Measurements from ENCODE around the gene ENGASE. TPM values are rescaled to one million over a fixed set of nuclear protein-coding genes. Genes with fewer than 3 reads are reported as not detected.
A peak's percentile ranks its signal among the peaks of the same experiment; 100 is the strongest.
"Not testable (repeated sequence)": the region's sequence is repeated elsewhere in the genome, so short reads cannot be mapped to it uniquely, and the experiment has no call there.

Gene ENGASE
- total and polyA plus RNA-seq, 9 donors = 12.1 to 27.9 (median 22.2) TPM

GRCh38 chr17:79070266-79070880 lies 4.3 kb upstream of the ENGASE start:
- Histone ChIP-seq H3K9me3 (replicated peaks; ENCODE audit: control insufficient read depth, low read depth, low read length) (no peaks in the 10 kb centered on the region), H3K27me3 (ENCODE audit: control insufficient read depth, insufficient read depth, low read length) (peaks cover 4% of the 10 kb centered on the region), H3K4me1 (ENCODE audit: control insufficient read depth, insufficient read depth, low read length) (peaks cover 5% of the 10 kb centered on the region), H3K27ac (ENCODE audit: low read length) (no peak overlapping the region), H3K36me3 (ENCODE audit: control insufficient read depth, insufficient read depth, low read length) (no peaks in the 10 kb centered on the region), H3K4me3 (ENCODE audit: low read length) (no peak overlapping the region)
- WGBS (ENCODE audit: insufficient coverage) = 91% methylated on average over 5 of the region's 9 CpGs
- no peak for DNase-seq

GRCh38 chr17:79071161-79071740 lies 3.4 kb upstream of the ENGASE start:
- Histone ChIP-seq H3K9me3 (replicated peaks; ENCODE audit: control insufficient read depth, low read depth, low read length) (no peaks in the 10 kb centered on the region), H3K27ac (ENCODE audit: low read length) (no peak overlapping the region), H3K4me3 (ENCODE audit: low read length) (no peak overlapping the region), H3K27me3 (ENCODE audit: control insufficient read depth, insufficient read depth, low read length) (peaks cover 4% of the 10 kb centered on the region), H3K4me1 (ENCODE audit: control insufficient read depth, insufficient read depth, low read length) (peaks cover 14% of the 10 kb centered on the region), H3K36me3 (ENCODE audit: control insufficient read depth, insufficient read depth, low read length) (no peaks in the 10 kb centered on the region)
- DNase-seq = no peak
- 53% methylated on average over 3 of the region's 6 CpGs for WGBS (ENCODE audit: insufficient coverage)

GRCh38 chr17:79072544-79072943 lies 2.1 kb upstream of the ENGASE start:
- 78% methylated on average over 9 of the region's 10 CpGs for WGBS (ENCODE audit: insufficient coverage)
- H3K4me1 ChIP-seq (ENCODE audit: control insufficient read depth, insufficient read depth, low read length) = peaks cover 17% of the 10 kb centered on the region
- H3K9me3 ChIP-seq (replicated peaks; ENCODE audit: control insufficient read depth, low read depth, low read length) = no peaks in the 10 kb centered on the region
- H3K4me3 ChIP-seq (ENCODE audit: low read length) = no peak overlapping the region
- no peak for DNase-seq
- peaks cover 3% of the 10 kb centered on the region for H3K36me3 ChIP-seq (ENCODE audit: control insufficient read depth, insufficient read depth, low read length)
- no peak overlapping the region for H3K27ac ChIP-seq (ENCODE audit: low read length)
- peaks cover 4% of the 10 kb centered on the region for H3K27me3 ChIP-seq (ENCODE audit: control insufficient read depth, insufficient read depth, low read length)

GRCh38 chr17:79073016-79073705 lies 1.5 kb upstream of the ENGASE start:
- Histone ChIP-seq H3K36me3 (ENCODE audit: control insufficient read depth, insufficient read depth, low read length) (peaks cover 4% of the 10 kb centered on the region), H3K4me3 (ENCODE audit: low read length) (no peak overlapping the region), H3K27me3 (ENCODE audit: control insufficient read depth, insufficient read depth, low read length) (peaks cover 4% of the 10 kb centered on the region), H3K4me1 (ENCODE audit: control insufficient read depth, insufficient read depth, low read length) (peaks cover 17% of the 10 kb centered on the region), H3K27ac (ENCODE audit: low read length) (no peak overlapping the region), H3K9me3 (replicated peaks; ENCODE audit: control insufficient read depth, low read depth, low read length) (no peaks in the 10 kb centered on the region)
- 89% methylated on average over 6 of the region's 8 CpGs for WGBS (ENCODE audit: insufficient coverage)
- no peak for DNase-seq

- Histone ChIP-seq H3K9me3 (replicated peaks; ENCODE audit: control insufficient read depth, low read depth, low read length) (no peaks in the 10 kb centered on the region), H3K27ac (ENCODE audit: low read length) (no peak overlapping the region), H3K36me3 (ENCODE audit: control insufficient read depth, insufficient read depth, low read length) (peaks cover 9% of the 10 kb centered on the region), H3K27me3 (ENCODE audit: control insufficient read depth, insufficient read depth, low read length) (peaks cover 4% of the 10 kb centered on the region), H3K4me1 (ENCODE audit: control insufficient read depth, insufficient read depth, low read length) (peaks cover 17% of the 10 kb centered on the region), H3K4me3 (ENCODE audit: low read length) (no peak overlapping the region)
- no peak for DNase-seq
- WGBS (ENCODE audit: insufficient coverage) = 92% methylated on average over 4 of the region's 6 CpGs
Measured at GRCh38 chr17:79073706-79074088, 927 bp upstream of the ENGASE start.

GRCh38 chr17:79074121-79074648 lies 439 bp upstream of the ENGASE start:
- Histone ChIP-seq H3K4me1 (ENCODE audit: control insufficient read depth, insufficient read depth, low read length) (peaks cover 17% of the 10 kb centered on the region), H3K36me3 (ENCODE audit: control insufficient read depth, insufficient read depth, low read length) (peaks cover 13% of the 10 kb centered on the region), H3K4me3 (ENCODE audit: low read length) (peak overlapping the region; percentile 39)
- WGBS (ENCODE audit: insufficient coverage) = 76% methylated on average over 22 of the region's 22 CpGs
- H3K9me3 ChIP-seq (replicated peaks; ENCODE audit: control insufficient read depth, low read depth, low read length); H3K27ac ChIP-seq (ENCODE audit: low read length); DNase-seq; H3K27me3 ChIP-seq (ENCODE audit: control insufficient read depth, insufficient read depth, low read length): not testable (repeated sequence)

GRCh38 chr17:79075446-79075750 lies 774 bp downstream of the ENGASE start:
- Histone ChIP-seq H3K27me3 (ENCODE audit: control insufficient read depth, insufficient read depth, low read length) (peaks cover 4% of the 10 kb centered on the region), H3K36me3 (ENCODE audit: control insufficient read depth, insufficient read depth, low read length) (peaks cover 22% of the 10 kb centered on the region), H3K27ac (ENCODE audit: low read length) (peak overlapping the region; percentile 71), H3K4me3 (ENCODE audit: low read length) (peak overlapping the region; percentile 62), H3K9me3 (replicated peaks; ENCODE audit: control insufficient read depth, low read depth, low read length) (no peaks in the 10 kb centered on the region), H3K4me1 (ENCODE audit: control insufficient read depth, insufficient read depth, low read length) (peaks cover 17% of the 10 kb centered on the region)
- DNase-seq = no peak
- WGBS (ENCODE audit: insufficient coverage) = 17% methylated on average over 6 of the region's 6 CpGs

GRCh38 chr17:79075861-79076406 lies 1.3 kb downstream of the ENGASE start:
- H3K27me3 ChIP-seq (ENCODE audit: control insufficient read depth, insufficient read depth, low read length) = no peaks in the 10 kb centered on the region
- peaks cover 28% of the 10 kb centered on the region for H3K36me3 ChIP-seq (ENCODE audit: control insufficient read depth, insufficient read depth, low read length)
- H3K27ac ChIP-seq (ENCODE audit: low read length) = no peak overlapping the region
- peaks cover 17% of the 10 kb centered on the region for H3K4me1 ChIP-seq (ENCODE audit: control insufficient read depth, insufficient read depth, low read length)
- H3K4me3 ChIP-seq (ENCODE audit: low read length) = peak overlapping the region; percentile 62
- no peaks in the 10 kb centered on the region for H3K9me3 ChIP-seq (replicated peaks; ENCODE audit: control insufficient read depth, low read depth, low read length)
- no peak for DNase-seq
- 73% methylated on average over 6 of the region's 9 CpGs for WGBS (ENCODE audit: insufficient coverage)

- H3K4me1 ChIP-seq (ENCODE audit: control insufficient read depth, insufficient read depth, low read length) = peaks cover 25% of the 10 kb centered on the region
Measured at GRCh38 chr17:79077587-79077986, 3.0 kb downstream of the ENGASE start.

GRCh38 chr17:79078476-79079190 lies 4.0 kb downstream of the ENGASE start:
- Histone ChIP-seq H3K9me3 (replicated peaks; ENCODE audit: control insufficient read depth, low read depth, low read length) (no peaks in the 10 kb centered on the region), H3K27me3 (ENCODE audit: control insufficient read depth, insufficient read depth, low read length) (no peaks in the 10 kb centered on the region), H3K4me3 (ENCODE audit: low read length) (no peak overlapping the region), H3K36me3 (ENCODE audit: control insufficient read depth, insufficient read depth, low read length) (peaks cover 45% of the 10 kb centered on the region), H3K4me1 (ENCODE audit: control insufficient read depth, insufficient read depth, low read length) (peaks cover 25% of the 10 kb centered on the region), H3K27ac (ENCODE audit: low read length) (no peak overlapping the region)
- 81% methylated on average over 11 of the region's 21 CpGs for WGBS (ENCODE audit: insufficient coverage)
- DNase-seq = peak; percentile 1

More at GRCh38 chr17:79077587-79077986, 3.0 kb downstream of the ENGASE start:
- WGBS (ENCODE audit: insufficient coverage) = 91% methylated on average over 8 of the region's 12 CpGs
- Histone ChIP-seq H3K27ac (ENCODE audit: low read length) (no peak overlapping the region), H3K4me3 (ENCODE audit: low read length) (no peak overlapping the region), H3K27me3 (ENCODE audit: control insufficient read depth, insufficient read depth, low read length) (no peaks in the 10 kb centered on the region), H3K36me3 (ENCODE audit: control insufficient read depth, insufficient read depth, low read length) (peaks cover 35% of the 10 kb centered on the region), H3K9me3 (replicated peaks; ENCODE audit: control insufficient read depth, low read depth, low read length) (no peaks in the 10 kb centered on the region)
- peak; percentile 1 for DNase-seq

Data from muscle of leg (tissue), 11 donors.